ENCODE measurements around the gene SNAPC2.

DNA sequence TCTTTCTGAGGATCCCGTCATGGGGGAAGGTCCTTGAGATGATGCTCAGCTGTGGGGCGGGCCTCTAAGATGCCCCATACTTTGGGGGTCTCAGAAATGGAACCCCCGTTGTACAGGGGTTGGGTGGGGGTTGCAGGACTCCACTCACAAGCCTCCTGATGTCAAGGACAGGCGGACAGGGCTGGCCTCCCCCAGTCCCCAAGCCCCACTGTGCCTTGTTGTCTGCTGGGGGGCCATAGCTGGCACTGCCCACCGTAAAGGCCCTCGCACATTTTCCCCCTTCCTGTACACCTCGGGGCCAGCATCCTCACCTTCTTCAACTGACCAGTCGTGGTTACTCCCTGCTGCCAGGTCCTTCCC lies 2.7 kb downstream of the SNAPC2 start:
- TF ChIP-seq, protein P1, sequence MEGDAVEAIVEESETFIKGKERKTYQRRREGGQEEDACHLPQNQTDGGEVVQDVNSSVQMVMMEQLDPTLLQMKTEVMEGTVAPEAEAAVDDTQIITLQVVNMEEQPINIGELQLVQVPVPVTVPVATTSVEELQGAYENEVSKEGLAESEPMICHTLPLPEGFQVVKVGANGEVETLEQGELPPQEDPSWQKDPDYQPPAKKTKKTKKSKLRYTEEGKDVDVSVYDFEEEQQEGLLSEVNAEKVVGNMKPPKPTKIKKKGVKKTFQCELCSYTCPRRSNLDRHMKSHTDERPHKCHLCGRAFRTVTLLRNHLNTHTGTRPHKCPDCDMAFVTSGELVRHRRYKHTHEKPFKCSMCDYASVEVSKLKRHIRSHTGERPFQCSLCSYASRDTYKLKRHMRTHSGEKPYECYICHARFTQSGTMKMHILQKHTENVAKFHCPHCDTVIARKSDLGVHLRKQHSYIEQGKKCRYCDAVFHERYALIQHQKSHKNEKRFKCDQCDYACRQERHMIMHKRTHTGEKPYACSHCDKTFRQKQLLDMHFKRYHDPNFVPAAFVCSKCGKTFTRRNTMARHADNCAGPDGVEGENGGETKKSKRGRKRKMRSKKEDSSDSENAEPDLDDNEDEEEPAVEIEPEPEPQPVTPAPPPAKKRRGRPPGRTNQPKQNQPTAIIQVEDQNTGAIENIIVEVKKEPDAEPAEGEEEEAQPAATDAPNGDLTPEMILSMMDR (IDR thresholded peaks at IDR 0.05) = no peak
- no peak for TF ChIP-seq POLR2AphosphoS5 (IDR thresholded peaks at IDR 0.05)
- TF ChIP-seq POLR2A (IDR thresholded peaks at IDR 0.05) = no peak

Data from transverse colon (tissue), 4 donors.